GM21526 (cell line): ENCODE results near the gene BMAL1.

ENCODE experiments used
- ATAC-seq: cut with Tn5 transposase; IDR thresholded peaks from one replicate; pipeline ENCODE4 v1.9.1; 2021; ENCODE audit warnings: moderate library complexity; ENCODE audit not compliant: unreplicated experiment, low FRiP score

Gene BMAL1

GRCh38 chr11:13338427-13339069, 61.0 kb downstream of the BMAL1 start:
- no peak for ATAC-seq

- ATAC-seq: no peak
These were observed 61.9 kb downstream of the BMAL1 start for GRCh38 chr11:13339195-13340153.

GRCh38 chr11:13341026-13341425, 63.4 kb downstream of the BMAL1 start:
- no peak for ATAC-seq

DNA sequence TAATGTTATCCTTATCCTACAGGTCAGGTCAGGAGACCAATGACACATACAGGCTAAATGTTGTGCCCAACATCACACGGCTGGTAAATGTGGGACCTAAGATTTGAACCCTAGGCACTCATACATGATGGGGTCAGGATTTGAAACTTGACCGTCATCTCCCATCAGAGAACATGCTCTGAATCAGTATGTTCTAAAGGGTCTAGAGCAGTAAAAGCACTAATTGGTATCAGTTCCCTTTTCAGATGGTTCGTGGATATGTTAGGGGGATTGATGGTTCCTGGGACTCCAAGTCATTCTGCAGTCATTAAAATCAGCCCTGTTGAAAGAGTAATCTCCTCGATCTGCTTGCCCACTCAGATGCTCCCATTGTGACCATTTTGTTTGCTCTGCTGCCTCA, 65.5 kb downstream of the BMAL1 start:
- peak; percentile 45 for ATAC-seq

- ATAC-seq: no peak
These were observed 66.5 kb downstream of the BMAL1 start for GRCh38 chr11:13343931-13344717.

DNA sequence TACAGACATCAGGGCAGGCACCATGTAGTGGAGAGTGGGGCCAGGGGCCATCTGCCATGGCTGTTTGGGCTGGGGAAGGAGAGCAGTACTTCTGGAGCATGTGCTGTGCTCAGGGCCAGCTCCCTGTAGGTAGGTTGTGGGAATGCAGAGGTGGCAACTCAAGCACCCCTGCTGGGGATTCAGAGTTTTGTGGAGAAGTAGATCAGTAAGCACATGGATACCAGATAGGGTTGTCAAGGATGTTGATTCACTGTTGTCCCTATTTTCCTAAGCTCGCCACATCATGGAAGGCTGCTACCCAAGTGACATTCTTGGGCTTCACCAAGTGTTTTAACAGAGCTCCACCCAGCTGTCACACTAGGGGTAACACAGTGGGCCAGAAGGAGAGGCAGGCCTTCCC, 67.2 kb downstream of the BMAL1 start:
- no peak for ATAC-seq

DNA sequence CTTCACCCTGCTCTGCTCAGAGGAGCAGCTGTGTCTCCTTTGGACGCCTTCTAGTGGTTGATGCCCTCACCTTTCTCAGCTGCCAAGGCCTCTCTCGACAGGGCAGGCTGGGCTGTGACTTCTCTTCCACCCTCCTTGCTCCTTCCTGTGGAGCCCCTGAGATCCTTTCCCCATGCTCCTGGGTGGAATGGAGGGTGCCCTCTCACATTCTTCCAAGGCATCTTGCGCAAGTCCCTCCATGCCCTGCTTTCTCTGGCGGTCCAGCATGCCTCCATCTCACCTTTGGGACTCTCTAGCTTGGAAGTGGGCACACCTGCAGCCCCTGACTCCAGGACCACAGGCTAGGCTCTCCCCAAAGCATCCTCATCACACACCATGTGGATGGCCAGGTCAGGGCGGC, 68.9 kb downstream of the BMAL1 start:
- no peak for ATAC-seq

DNA sequence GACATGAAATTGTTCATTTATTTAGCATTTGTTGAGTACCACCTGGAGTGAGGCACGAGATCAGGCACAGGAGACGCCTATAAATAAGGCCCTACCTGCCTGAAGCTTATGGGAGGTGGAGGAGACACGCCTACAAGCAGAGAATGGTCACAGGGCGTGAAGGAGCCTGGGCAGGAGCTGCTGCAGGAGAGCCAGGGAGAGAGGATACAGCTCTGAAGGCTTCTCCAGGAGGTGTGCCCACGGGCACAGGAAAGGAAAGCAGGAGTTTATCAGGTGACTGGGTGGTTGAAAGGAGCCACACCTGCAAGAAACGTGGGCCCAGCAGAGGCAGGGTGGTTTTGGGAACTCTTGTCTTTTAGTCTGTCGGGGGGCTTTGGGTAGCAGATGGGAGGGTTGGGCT, 70.3 kb downstream of the BMAL1 start:
- ATAC-seq: no peak

GRCh38 chr11:13348305-13348704, 70.7 kb downstream of the BMAL1 start:
- no peak for ATAC-seq

GRCh38 chr11:13349046-13349445, 71.5 kb downstream of the BMAL1 start:
- no peak for ATAC-seq

GRCh38 chr11:13349581-13349980, 72.0 kb downstream of the BMAL1 start:
- ATAC-seq: no peak

- ATAC-seq: no peak
These were observed 75.1 kb downstream of the BMAL1 start for GRCh38 chr11:13352711-13353110.

- ATAC-seq: no peak
These were observed 76.7 kb downstream of the BMAL1 start for GRCh38 chr11:13354335-13354734.

DNA sequence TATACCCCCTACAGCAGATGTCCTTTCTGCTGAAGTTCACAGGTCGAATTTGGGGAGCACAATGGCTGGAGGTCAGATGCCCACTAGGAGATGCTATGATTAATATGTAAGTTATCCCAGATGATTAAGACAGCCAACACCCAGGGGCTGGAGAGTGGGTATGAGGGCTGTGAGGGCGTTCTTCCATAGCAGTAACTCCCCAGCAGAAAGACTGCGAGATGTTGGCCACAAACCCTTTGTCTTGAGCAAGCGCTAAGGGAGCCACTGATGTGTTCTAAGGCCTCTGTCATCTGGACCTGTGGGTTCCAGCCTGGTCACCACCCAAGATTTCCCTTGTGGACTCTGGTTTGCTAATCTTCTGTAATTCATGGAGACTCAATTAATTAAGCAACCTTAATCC, 77.6 kb downstream of the BMAL1 start:
- no peak for ATAC-seq

DNA sequence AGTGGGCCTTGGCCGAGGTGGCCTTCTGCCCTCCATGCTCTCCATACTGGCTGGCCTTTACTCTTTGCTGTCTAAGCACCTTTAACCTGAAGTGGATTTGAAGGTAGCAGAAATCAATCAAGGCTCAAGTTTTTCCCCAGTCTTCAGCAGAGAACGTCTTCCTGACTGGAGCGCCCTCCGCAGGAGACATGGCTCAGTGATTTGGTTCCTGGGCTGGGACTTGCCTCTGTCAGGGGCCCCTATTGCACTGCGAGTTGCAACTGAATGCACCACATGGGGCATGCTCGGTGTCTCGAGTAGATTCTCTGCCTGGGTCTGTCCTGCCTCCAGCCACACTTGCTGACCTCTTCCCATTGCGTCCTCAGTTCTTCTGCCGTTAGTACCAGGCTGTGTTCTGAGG, 79.6 kb downstream of the BMAL1 start:
- no peak for ATAC-seq

GRCh38 chr11:13358596-13359270, 81.1 kb downstream of the BMAL1 start:
- ATAC-seq: no peak

DNA sequence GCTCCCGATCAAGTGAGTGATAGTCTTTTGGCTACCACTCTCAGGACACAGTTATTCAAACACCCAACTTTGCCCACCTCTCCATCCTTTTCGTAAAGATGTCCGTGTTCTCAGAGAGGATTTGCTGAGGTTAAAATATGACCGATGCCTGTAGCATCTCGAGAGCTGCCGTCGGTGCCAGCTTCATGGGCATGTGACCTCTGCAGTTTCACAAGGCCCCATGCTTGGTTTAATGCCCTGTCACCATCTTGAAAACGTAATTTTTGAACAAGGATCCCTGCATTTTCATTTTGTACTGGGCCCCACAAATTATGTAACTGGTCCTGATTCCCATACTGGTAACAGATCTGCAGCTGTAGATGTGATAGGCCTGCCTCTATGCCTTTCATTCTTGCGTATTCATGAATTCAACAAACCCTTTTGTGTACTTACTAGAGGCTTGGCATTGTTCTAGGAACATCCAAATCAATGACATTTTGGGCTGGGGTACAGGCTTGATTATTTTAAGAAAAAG, 85.1 kb downstream of the BMAL1 start:
- ATAC-seq: no peak

DNA sequence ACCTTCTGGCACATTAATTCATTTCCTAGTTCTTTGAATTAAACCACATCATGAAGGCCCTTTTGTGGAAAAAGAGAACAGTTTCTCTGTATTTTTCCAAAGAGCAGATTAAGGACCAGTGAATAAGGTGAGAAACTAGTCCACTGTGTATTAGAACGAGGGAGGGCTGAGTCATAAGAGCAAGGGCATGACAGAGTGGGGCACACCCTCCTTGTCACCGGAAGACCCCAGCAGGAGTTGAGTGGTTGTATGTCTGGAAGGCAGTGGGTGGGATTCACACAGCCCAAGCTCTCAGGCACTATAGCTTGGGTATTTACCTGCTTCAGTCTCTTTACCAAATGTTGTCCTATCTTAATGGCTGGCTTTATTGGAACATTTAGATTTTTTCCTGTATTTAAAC, 86.8 kb downstream of the BMAL1 start:
- ATAC-seq: no peak

GRCh38 chr11:13366266-13367026, 88.9 kb downstream of the BMAL1 start:
- ATAC-seq: no peak

GRCh38 chr11:13367115-13367514, 89.5 kb downstream of the BMAL1 start:
- no peak for ATAC-seq
